ENCODE measurements around the gene CETP.

- TF ChIP-seq CTCF (IDR thresholded peaks at IDR 0.05) (no peak), POLR2A (IDR thresholded peaks at IDR 0.05) (no peak)
Observed at GRCh38 chr16:56950455-56950854, 11.3 kb upstream of the CETP start.

Measured in adrenal gland (tissue), 5 donors.